ENCODE measurements around the gene PTPRN2. TPM values are rescaled to one million over a fixed set of nuclear protein-coding genes. Genes with fewer than 3 reads are reported as not detected.

The PTPRN2 gene
- total and polyA plus RNA-seq, 2 donors (not counting 3 experiments of a cell fraction or from before 2014, with no cell fraction given): 0.62 to 0.88 TPM

DNA sequence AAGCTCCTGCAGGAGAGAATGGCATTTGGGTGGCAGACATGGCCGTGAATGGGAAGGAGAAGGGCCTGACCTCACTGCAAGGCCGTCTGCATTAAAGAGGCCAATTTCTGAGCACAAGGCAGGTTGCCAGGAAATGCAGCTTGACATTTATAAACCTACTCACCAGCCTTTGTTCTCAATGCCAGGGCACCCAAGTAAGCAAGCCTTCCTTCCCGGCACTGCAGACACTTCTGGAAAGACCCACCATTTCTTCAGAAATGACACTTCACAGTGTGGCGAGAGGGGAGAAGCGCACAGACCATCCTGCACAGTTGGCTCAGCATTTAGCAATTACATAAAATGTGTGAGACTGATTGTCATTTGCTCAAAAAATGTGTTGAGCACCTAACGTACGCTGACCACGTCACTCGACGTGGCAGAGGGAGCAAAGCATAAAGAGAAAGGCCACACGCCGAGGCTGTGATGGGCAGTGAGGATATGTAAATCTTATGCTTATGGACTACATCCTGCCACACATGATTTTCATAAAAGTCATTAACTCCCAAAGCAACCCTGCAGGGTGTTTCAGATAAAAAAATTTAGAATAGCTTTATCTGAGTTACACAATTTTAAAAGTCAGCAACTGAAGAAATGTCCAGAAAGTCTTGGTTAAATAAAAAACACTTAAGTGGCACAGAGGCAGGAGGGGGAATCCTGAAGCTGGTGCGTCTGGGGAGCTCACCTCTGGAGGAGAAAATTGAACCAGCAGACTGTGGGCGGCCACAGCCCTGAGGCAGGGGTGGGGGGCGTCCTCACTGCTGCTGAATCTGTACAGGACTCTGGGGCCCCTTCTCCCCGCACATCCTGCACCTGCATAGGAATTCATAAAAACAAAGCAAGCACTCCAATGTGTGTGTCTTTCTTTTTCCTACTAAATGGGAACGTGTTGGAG, 543.8 kb downstream of the PTPRN2 start:
- Histone ChIP-seq H3K27me3 (ENCODE audit: control insufficient read depth in 2 of 2, insufficient read depth in 2 of 2, low read length in 2 of 2) (no peaks in the 10 kb centered on the region), H3K27ac (ENCODE audit: insufficient read depth, low read depth, low read length) (no peak overlapping the region), H4K20me1 (replicated peaks; ENCODE audit: control insufficient read depth, extremely low read depth, insufficient read depth, low read length) (no peaks in the 10 kb centered on the region), H3K9me1 (replicated peaks; ENCODE audit: control insufficient read depth, extremely low read depth, insufficient read depth, low read length) (no peaks in the 10 kb centered on the region), H2AFZ (ENCODE audit: low read depth, low read length) (no peak overlapping the region), H3K4me3 (replicated peaks in 1 of 3; ENCODE audit: insufficient read depth in 1 of 3, low read depth in 1 of 3, low read length in 3 of 3) (no peak overlapping the region), H3K36me3 (ENCODE audit: control insufficient read depth in 2 of 2, extremely low read depth in 1 of 2, insufficient read depth in 2 of 2, low read length in 2 of 2) (no peaks in the 10 kb centered on the region), H3K9ac (replicated peaks; ENCODE audit: extremely low read depth, insufficient read depth, low read length) (no peak overlapping the region), H3K4me2 (ENCODE audit: insufficient read depth, low read length) (no peak overlapping the region), H3K4me1 (ENCODE audit: control insufficient read depth, extremely low read depth, insufficient read depth, low read length) (no peaks in the 10 kb centered on the region), H3K79me2 (ENCODE audit: control insufficient read depth, insufficient read depth, low read length) (no peaks in the 10 kb centered on the region), H3K9me3 (replicated peaks; ENCODE audit: control insufficient read depth, insufficient read depth, low read length) (peaks cover 16% of the 10 kb centered on the region)
- DNase-seq (ENCODE audit: low read depth, low spot score): no peak
- intact Hi-C loops (cut with micrococcal nuclease) (no loop called here), dilution Hi-C loops (cut with MboI; ENCODE audit: extremely low pct_ligation_motif_present, low sequenced_read_pairs) (no loop called here)
- TF ChIP-seq POLR2AphosphoS5 (IDR thresholded peaks at IDR 0.05; ENCODE audit: insufficient read depth, low read depth, low read length) (no peak), FOS (IDR thresholded peaks at IDR 0.05; ENCODE audit: borderline replicate concordance, insufficient read depth, low read length) (no peak), JUN (IDR thresholded peaks at IDR 0.05; ENCODE audit: borderline replicate concordance, insufficient read depth, insufficient read length, low read depth) (no peak), GATA2 (IDR thresholded peaks at IDR 0.05; ENCODE audit: insufficient read depth, insufficient read length, low read depth, low read length) (no peak), POLR2A (IDR thresholded peaks at IDR 0.05; ENCODE audit: low read depth, low read length) (no peak), MYC (IDR thresholded peaks at IDR 0.05; ENCODE audit: low read depth, low read length) (no peak), EZH2 (IDR thresholded peaks at IDR 0.05; ENCODE audit: borderline replicate concordance, low read depth, low read length, severe bottlenecking) (no peak)
- TF ChIP-seq, protein P1, sequence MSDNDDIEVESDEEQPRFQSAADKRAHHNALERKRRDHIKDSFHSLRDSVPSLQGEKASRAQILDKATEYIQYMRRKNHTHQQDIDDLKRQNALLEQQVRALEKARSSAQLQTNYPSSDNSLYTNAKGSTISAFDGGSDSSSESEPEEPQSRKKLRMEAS (IDR thresholded peaks at IDR 0.05; ENCODE audit: insufficient read depth, insufficient read length): no peak
- TF ChIP-seq, protein P2, sequence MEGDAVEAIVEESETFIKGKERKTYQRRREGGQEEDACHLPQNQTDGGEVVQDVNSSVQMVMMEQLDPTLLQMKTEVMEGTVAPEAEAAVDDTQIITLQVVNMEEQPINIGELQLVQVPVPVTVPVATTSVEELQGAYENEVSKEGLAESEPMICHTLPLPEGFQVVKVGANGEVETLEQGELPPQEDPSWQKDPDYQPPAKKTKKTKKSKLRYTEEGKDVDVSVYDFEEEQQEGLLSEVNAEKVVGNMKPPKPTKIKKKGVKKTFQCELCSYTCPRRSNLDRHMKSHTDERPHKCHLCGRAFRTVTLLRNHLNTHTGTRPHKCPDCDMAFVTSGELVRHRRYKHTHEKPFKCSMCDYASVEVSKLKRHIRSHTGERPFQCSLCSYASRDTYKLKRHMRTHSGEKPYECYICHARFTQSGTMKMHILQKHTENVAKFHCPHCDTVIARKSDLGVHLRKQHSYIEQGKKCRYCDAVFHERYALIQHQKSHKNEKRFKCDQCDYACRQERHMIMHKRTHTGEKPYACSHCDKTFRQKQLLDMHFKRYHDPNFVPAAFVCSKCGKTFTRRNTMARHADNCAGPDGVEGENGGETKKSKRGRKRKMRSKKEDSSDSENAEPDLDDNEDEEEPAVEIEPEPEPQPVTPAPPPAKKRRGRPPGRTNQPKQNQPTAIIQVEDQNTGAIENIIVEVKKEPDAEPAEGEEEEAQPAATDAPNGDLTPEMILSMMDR (IDR thresholded peaks at IDR 0.05; ENCODE audit: extremely low read depth in 1 of 2, insufficient read depth in 1 of 2, low read depth in 1 of 2, low read length in 2 of 2): no peak
- CTCF ChIA-PET: no interaction called here
- no peak for FAIRE-seq
- POLR2A ChIA-PET: no interaction called here
- no TSS peak for BruUV-seq (replicated peaks)

Measured in endothelial cell of umbilical vein (primary cell).